ENCODE data around the gene ATRX.
"Not testable (repeated sequence)": the region's sequence is repeated elsewhere in the genome, so short reads cannot be mapped to it uniquely, and the experiment has no call there.

The ATRX gene

DNA sequence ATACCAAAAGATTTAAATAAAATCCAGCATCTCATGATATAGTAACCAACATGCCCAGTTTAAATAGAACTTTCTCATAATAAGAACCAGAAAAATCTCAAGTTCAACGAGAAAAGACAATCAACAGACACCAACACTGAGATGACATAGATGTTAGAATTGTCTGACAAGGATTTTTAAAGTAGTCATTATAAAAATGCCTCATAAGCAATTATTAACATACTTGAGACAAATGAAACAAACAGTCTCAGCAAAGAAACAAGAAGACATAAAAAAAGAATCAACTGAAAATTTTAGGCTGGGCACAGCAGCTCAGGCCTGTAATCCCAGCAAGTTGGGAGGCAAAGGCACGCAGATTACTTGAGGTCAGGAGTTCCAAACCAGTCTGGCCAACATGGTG is 220.7 kb downstream of the ATRX start:
- TF ChIP-seq FOXP2 (optimal IDR thresholded peaks at IDR 0.05; ENCODE audit: control extremely low read depth, extremely low read length, insufficient read depth) (no peak), EZH2 (IDR thresholded peaks at IDR 0.05) (no peak), POLR2AphosphoS5 (IDR thresholded peaks at IDR 0.05; ENCODE audit: borderline replicate concordance, low read depth, low read length) (no peak)
- peaks cover 55% of the 10 kb centered on the region for H3K36me3 ChIP-seq (ENCODE audit: insufficient read depth, low read length)
- no peak overlapping the region for H3K27ac ChIP-seq
- DNase-seq (ENCODE audit: low read depth, low spot score) = no peak
- H3K9ac ChIP-seq (ENCODE audit: insufficient read length) = no peak overlapping the region
- H3K4me3 ChIP-seq = no peak overlapping the region
- H3K9me3 ChIP-seq (ENCODE audit: low read depth, low read length) = no peaks in the 10 kb centered on the region

GRCh38 chrX:77564823-77565222 is 221.2 kb downstream of the ATRX start:
- H3K9ac ChIP-seq (ENCODE audit: insufficient read length) = no peak overlapping the region
- no peak overlapping the region for H3K27ac ChIP-seq
- no peaks in the 10 kb centered on the region for H3K9me3 ChIP-seq (ENCODE audit: low read depth, low read length)
- no peak overlapping the region for H3K4me3 ChIP-seq
- TF ChIP-seq EZH2 (IDR thresholded peaks at IDR 0.05) = no peak
- TF ChIP-seq FOXP2 (optimal IDR thresholded peaks at IDR 0.05; ENCODE audit: control extremely low read depth, extremely low read length, insufficient read depth) = no peak
- no peak for TF ChIP-seq POLR2AphosphoS5 (IDR thresholded peaks at IDR 0.05; ENCODE audit: borderline replicate concordance, low read depth, low read length)
- peaks cover 55% of the 10 kb centered on the region for H3K36me3 ChIP-seq (ENCODE audit: insufficient read depth, low read length)
- DNase-seq (ENCODE audit: low read depth, low spot score) = no peak

DNA sequence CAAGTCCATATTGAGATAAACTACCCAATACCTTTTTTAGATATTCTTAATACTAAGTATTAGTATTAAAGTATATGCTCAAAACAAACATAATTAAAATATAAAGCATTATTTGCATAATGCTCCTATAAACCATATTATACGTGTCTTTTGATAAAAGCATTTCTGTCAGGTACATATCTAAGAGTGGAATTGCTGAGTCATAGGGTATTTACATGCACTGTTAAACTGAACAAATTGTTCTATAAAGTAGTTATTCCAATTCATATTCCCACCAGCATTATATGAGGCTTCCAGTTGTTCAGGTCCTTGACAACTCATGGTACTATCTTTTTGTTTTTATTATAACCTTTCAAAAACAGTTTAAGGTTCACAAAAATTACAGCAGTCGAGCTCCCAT is 224.6 kb downstream of the ATRX start:
- no peak overlapping the region for H3K27ac ChIP-seq
- no peak overlapping the region for H3K4me3 ChIP-seq
- no peaks in the 10 kb centered on the region for H3K9me3 ChIP-seq (ENCODE audit: low read depth, low read length)
- H3K9ac ChIP-seq (ENCODE audit: insufficient read length) = no peak overlapping the region
- peaks cover 55% of the 10 kb centered on the region for H3K36me3 ChIP-seq (ENCODE audit: insufficient read depth, low read length)
- DNase-seq (ENCODE audit: low read depth, low spot score) = no peak
- no peak for TF ChIP-seq FOXP2 (optimal IDR thresholded peaks at IDR 0.05; ENCODE audit: control extremely low read depth, extremely low read length, insufficient read depth)
- TF ChIP-seq EZH2 (IDR thresholded peaks at IDR 0.05) = no peak
- no peak for TF ChIP-seq POLR2AphosphoS5 (IDR thresholded peaks at IDR 0.05; ENCODE audit: borderline replicate concordance, low read depth, low read length)

GRCh38 chrX:77556276-77556675 is 229.7 kb downstream of the ATRX start:
- no peak for DNase-seq (ENCODE audit: low read depth, low spot score)
- Histone ChIP-seq H3K9ac (ENCODE audit: insufficient read length) (no peak overlapping the region), H3K4me3 (no peak overlapping the region), H3K9me3 (ENCODE audit: low read depth, low read length) (no peaks in the 10 kb centered on the region), H3K27ac (no peak overlapping the region), H3K36me3 (ENCODE audit: insufficient read depth, low read length) (peaks cover 27% of the 10 kb centered on the region)
- TF ChIP-seq EZH2 (IDR thresholded peaks at IDR 0.05) (no peak), POLR2AphosphoS5 (IDR thresholded peaks at IDR 0.05; ENCODE audit: borderline replicate concordance, low read depth, low read length) (no peak), FOXP2 (optimal IDR thresholded peaks at IDR 0.05; ENCODE audit: control extremely low read depth, extremely low read length, insufficient read depth) (no peak)

GRCh38 chrX:77548751-77549150 is 237.3 kb downstream of the ATRX start:
- peaks cover 3% of the 10 kb centered on the region; the same call in 1 of the 2 replicates for H3K36me3 ChIP-seq (ENCODE audit: insufficient read depth, low read length)
- H3K9ac ChIP-seq (ENCODE audit: insufficient read length) = no peak overlapping the region
- TF ChIP-seq FOXP2 (optimal IDR thresholded peaks at IDR 0.05; ENCODE audit: control extremely low read depth, extremely low read length, insufficient read depth) = no peak
- no peak for TF ChIP-seq EZH2 (IDR thresholded peaks at IDR 0.05)
- no peak for TF ChIP-seq POLR2AphosphoS5 (IDR thresholded peaks at IDR 0.05; ENCODE audit: borderline replicate concordance, low read depth, low read length)
- DNase-seq (ENCODE audit: low read depth, low spot score) = no peak
- H3K9me3 ChIP-seq (ENCODE audit: low read depth, low read length) = no peaks in the 10 kb centered on the region
- H3K4me3 ChIP-seq = no peak overlapping the region
- no peak overlapping the region for H3K27ac ChIP-seq

DNA sequence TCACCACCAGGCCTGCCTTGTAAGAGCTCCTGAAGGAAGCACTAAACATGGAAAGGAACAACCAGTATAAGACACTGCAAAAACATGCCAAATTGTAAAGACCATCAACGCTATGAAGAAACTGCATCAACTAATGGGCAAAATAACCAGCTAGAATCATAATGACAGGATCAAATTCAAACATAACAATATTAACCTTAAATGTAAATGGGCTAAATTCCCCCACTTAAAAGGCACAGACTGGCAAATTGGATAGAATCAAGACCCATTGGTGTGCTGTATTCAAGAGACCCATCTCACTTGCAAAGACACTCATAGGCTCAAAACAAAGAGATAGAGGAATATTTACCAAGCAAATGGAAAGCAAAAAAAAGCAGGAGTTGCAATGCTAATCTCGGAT is 246.2 kb downstream of the ATRX start:
- not testable (repeated sequence) for H3K9me3 ChIP-seq (ENCODE audit: low read depth, low read length); H3K4me3 ChIP-seq; DNase-seq (ENCODE audit: low read depth, low spot score); H3K9ac ChIP-seq (ENCODE audit: insufficient read length); H3K27ac ChIP-seq
- peaks cover 10% of the 10 kb centered on the region; the same call in 1 of the 2 replicates for H3K36me3 ChIP-seq (ENCODE audit: insufficient read depth, low read length)

- not testable (repeated sequence) for H3K9me3 ChIP-seq (ENCODE audit: low read depth, low read length); H3K36me3 ChIP-seq (ENCODE audit: insufficient read depth, low read length); DNase-seq (ENCODE audit: low read depth, low spot score); H3K27ac ChIP-seq; H3K9ac ChIP-seq (ENCODE audit: insufficient read length); H3K4me3 ChIP-seq
Observed at GRCh38 chrX:77531261-77531660, 254.8 kb downstream of the ATRX start.

GRCh38 chrX:77528034-77528433 is 258.0 kb downstream of the ATRX start:
- no peak overlapping the region for H3K4me3 ChIP-seq
- no peak overlapping the region for H3K9ac ChIP-seq (ENCODE audit: insufficient read length)
- no peaks in the 10 kb centered on the region for H3K9me3 ChIP-seq (ENCODE audit: low read depth, low read length)
- H3K36me3 ChIP-seq (ENCODE audit: insufficient read depth, low read length) = no peaks in the 10 kb centered on the region; the same call in 1 of the 2 replicates
- TF ChIP-seq POLR2AphosphoS5 (IDR thresholded peaks at IDR 0.05; ENCODE audit: borderline replicate concordance, low read depth, low read length) (no peak), FOXP2 (optimal IDR thresholded peaks at IDR 0.05; ENCODE audit: control extremely low read depth, extremely low read length, insufficient read depth) (no peak), EZH2 (IDR thresholded peaks at IDR 0.05) (no peak)
- H3K27ac ChIP-seq = no peak overlapping the region
- no peak for DNase-seq (ENCODE audit: low read depth, low spot score)

- Histone ChIP-seq H3K4me3 (no peak overlapping the region), H3K27ac (no peak overlapping the region), H3K36me3 (ENCODE audit: insufficient read depth, low read length) (peaks cover 2% of the 10 kb centered on the region; the same call in 1 of the 2 replicates), H3K9ac (ENCODE audit: insufficient read length) (no peak overlapping the region), H3K9me3 (ENCODE audit: low read depth, low read length) (no peaks in the 10 kb centered on the region)
- no peak for DNase-seq (ENCODE audit: low read depth, low spot score)
- TF ChIP-seq EZH2 (IDR thresholded peaks at IDR 0.05) = no peak
- TF ChIP-seq FOXP2 (optimal IDR thresholded peaks at IDR 0.05; ENCODE audit: control extremely low read depth, extremely low read length, insufficient read depth) = no peak
- TF ChIP-seq POLR2AphosphoS5 (IDR thresholded peaks at IDR 0.05; ENCODE audit: borderline replicate concordance, low read depth, low read length) = no peak
Observed at GRCh38 chrX:77527233-77528001, 258.6 kb downstream of the ATRX start.
